ENCODE data around the gene SHB. TPM values are rescaled to one million over a fixed set of nuclear protein-coding genes. Genes with fewer than 3 reads are reported as not detected.

The SHB gene
- total and polyA plus RNA-seq, 2 of the 8 experiments (the other 6 are each of a cell fraction or from before 2014, with no cell fraction given) = 4.1 to 12.6 TPM

- no peak for FAIRE-seq
- no peak overlapping the region for H4K5ac ChIP-seq (ENCODE audit: insufficient read length, low read depth, low read length)
- no peak for TF ChIP-seq POU5F1 (IDR thresholded peaks at IDR 0.05; ENCODE audit: low read depth, low read length)
- TF ChIP-seq RFX5 (IDR thresholded peaks at IDR 0.05; ENCODE audit: borderline replicate concordance, low read depth, low read length) = no peak
- no peak for TF ChIP-seq EP300 (IDR thresholded peaks at IDR 0.05; ENCODE audit: borderline replicate concordance in 1 of 2, low read depth in 2 of 2, low read length in 2 of 2)
- TF ChIP-seq MAX (IDR thresholded peaks at IDR 0.05) = no peak
- TF ChIP-seq TEAD4 (IDR thresholded peaks at IDR 0.05; ENCODE audit: low read depth, low read length) = no peak
- TF ChIP-seq HDAC6 (IDR thresholded peaks at IDR 0.05; ENCODE audit: low read depth, low read length) = no peak
- TF ChIP-seq SIRT6 (IDR thresholded peaks at IDR 0.05; ENCODE audit: low read length) = no peak
- TF ChIP-seq HDAC2 (IDR thresholded peaks at IDR 0.05; ENCODE audit: borderline replicate concordance in 1 of 2, low read depth in 2 of 2, low read length in 2 of 2) = no peak
- TF ChIP-seq TCF12 (IDR thresholded peaks at IDR 0.05; ENCODE audit: low read depth, low read length) = no peak
- TF ChIP-seq ZNF274 (IDR thresholded peaks at IDR 0.05; ENCODE audit: borderline replicate concordance, extremely low read depth, low read length) = no peak
- TF ChIP-seq TAF7 (optimal IDR thresholded peaks at IDR 0.05; ENCODE audit: borderline replicate concordance, low read depth, low read length) = no peak
- TF ChIP-seq EGR1 (IDR thresholded peaks at IDR 0.05; ENCODE audit: borderline replicate concordance, low read depth, low read length) = no peak
Observed at GRCh38 chr9:38041564-38042243, 27.3 kb downstream of the SHB start.

More at GRCh38 chr9:38041564-38042243, 27.3 kb downstream of the SHB start:
- WGBS, 2 experiments (ENCODE audit: extremely low coverage in 1 of 2, insufficient coverage in 1 of 2, insufficient read length in 1 of 2, insufficient replicate concordance in 2 of 2, low coverage in 1 of 2, low lambda C conversion rate in 2 of 2, missing lambda C conversion rate in 1 of 2) = 80% methylated on average over 21 of the region's 21 CpGs; no CpG with 5 or more reads in 1 of the 2 experiments
- H4K20me1 ChIP-seq (replicated peaks in 1 of 2; ENCODE audit: control insufficient read depth in 1 of 2, insufficient read depth in 2 of 2, low read length in 2 of 2) = peaks cover 0 to 3% of the 10 kb centered on the region in 2 experiments
- no peak overlapping the region for H3K56ac ChIP-seq (replicated peaks; ENCODE audit: insufficient read length, low read depth, low read length)
- POLR2A ChIA-PET (ENCODE audit: partially characterized antibody) = interaction anchor here (0.9 to 1.8 kb wide), 4 partner anchors 9 to 33 kb away, joined by 3 to 5 read pairs (median 4); no protein-coding TSS in a partner anchor
- no peak overlapping the region for H4K8ac ChIP-seq (ENCODE audit: extremely low read depth, insufficient read depth, low read length)
- no peak overlapping the region for H3K4ac ChIP-seq (replicated peaks; ENCODE audit: insufficient read length, low read depth, low read length)
- H3K79me1 ChIP-seq (ENCODE audit: low read depth, low read length) = peaks cover 9% of the 10 kb centered on the region
- 0 out of 2 replicates have a peak overlapping the region, but pooled peaks have one; percentile 10 for H3K18ac ChIP-seq (ENCODE audit: extremely low read depth, low read length)
- H2BK15ac ChIP-seq (ENCODE audit: low read length) = peak overlapping the region; percentile 63; the same call in 1 of the 2 replicates
- peaks cover 9 to 27% (median 17%) of the 10 kb centered on the region in 4 experiments for H3K4me1 ChIP-seq (replicated peaks in 1 of 4; ENCODE audit: control insufficient read depth in 3 of 4, insufficient read depth in 4 of 4, low read length in 3 of 4)
- CTCF ChIA-PET (ENCODE audit: partially characterized antibody) = interaction anchor here (0.9 to 1.2 kb wide), 6 partner anchors 11 to 75 kb away, joined by 3 to 4 read pairs (median 3); no protein-coding TSS in a partner anchor
- H2BK5ac ChIP-seq (ENCODE audit: low read depth, low read length) = peak overlapping the region; percentile 67; the same call in 1 of the 2 replicates
- H3K23ac ChIP-seq (ENCODE audit: insufficient read length) = no peak overlapping the region
- no peak overlapping the region for H2BK20ac ChIP-seq (ENCODE audit: low read length)
- no peak overlapping the region for H3K4me3 ChIP-seq (ENCODE audit: extremely low read depth in 1 of 4, insufficient read depth in 2 of 4, low read depth in 3 of 4, low read length in 4 of 4)
- peaks cover 0 to 37% of the 10 kb centered on the region in 2 experiments; a peak in 2 of 4 replicates for H3K79me2 ChIP-seq (ENCODE audit: control insufficient read depth in 1 of 2, insufficient read depth in 2 of 2, low read length in 2 of 2)
- H3K14ac ChIP-seq (ENCODE audit: insufficient read length) = no peak overlapping the region
- H3K36me3 ChIP-seq (ENCODE audit: control insufficient read depth in 2 of 4, insufficient read depth in 4 of 4, low read length in 3 of 4) = no peaks in the 10 kb centered on the region
- no peaks in the 10 kb centered on the region for H3K9me3 ChIP-seq (ENCODE audit: insufficient read depth in 2 of 2, low read depth in 1 of 2, low read length in 1 of 2)
- no peak overlapping the region for H3K27ac ChIP-seq (ENCODE audit: low read depth, low read length)
- no peak overlapping the region for H2AFZ ChIP-seq (ENCODE audit: low read length)
- H3K4me2 ChIP-seq (ENCODE audit: insufficient read depth in 1 of 2, low read depth in 2 of 2, low read length in 2 of 2) = no peak overlapping the region
- DNase-seq (ENCODE audit: low read depth in 1 of 2, low spot score in 2 of 2) = no peak
- H3K9ac ChIP-seq (replicated peaks in 1 of 4; ENCODE audit: extremely low read depth in 1 of 4, low read depth in 3 of 4, low read length in 3 of 4) = no peak overlapping the region
- no peaks in the 10 kb centered on the region for H3K23me2 ChIP-seq (ENCODE audit: low read depth, low read length)
- H2BK120ac ChIP-seq (replicated peaks; ENCODE audit: low read depth, low read length) = no peak overlapping the region
- no peak overlapping the region for H2AK5ac ChIP-seq (ENCODE audit: low read depth, low read length)
- H2BK12ac ChIP-seq (ENCODE audit: low read depth, low read length) = no peak overlapping the region; the same call in 1 of the 2 replicates
- no peak overlapping the region for H4K91ac ChIP-seq (replicated peaks; ENCODE audit: insufficient read length, low read length)
- H3K27me3 ChIP-seq (replicated peaks in 1 of 4; ENCODE audit: control insufficient read depth in 3 of 4, extremely low read depth in 1 of 4, insufficient read depth in 3 of 4, low read length in 3 of 4) = no peaks in the 10 kb centered on the region
